GM12878 (cell line): ENCODE results near the gene LEP. TPM values are rescaled to one million over a fixed set of nuclear protein-coding genes. Genes with fewer than 3 reads are reported as not detected.

Experiments used
- ATAC-seq: fragments of 200-7000 bp; cut with Tn5 transposase; 3 replicates; pipeline ENCODE4 v1.9.1; 2020; ENCODE audit warnings: mild to moderate bottlenecking, moderate library complexity
- BruUV-seq: library from RNA; stranded (reverse); fragments of 400-500 nt; replicated peaks from 2 replicates; lab custom pipeline; 2021; lab: Mats Ljungman, UMichigan
- CTCF ChIA-PET: fragments of 300-600 bp; sonication (Branson Sonifier 250); formaldehyde crosslinking; extraction: SDS; loops from one replicate; lab custom pipeline; 2021; ENCODE audit warnings: inconsistent platforms; lab: Yijun Ruan, JAX
- POLR2A ChIA-PET: fragments of 350-600 bp; formaldehyde crosslinking; extraction: SDS; loops from one replicate; lab custom pipeline; 2021; ENCODE audit warnings: inconsistent platforms; lab: Charles Lee
- RAD21 ChIA-PET: fragments of 300-600 bp; sonication (Branson Sonifier 250); formaldehyde crosslinking; loops from one replicate; lab custom pipeline; 2023; ENCODE audit warnings: antibody characterized with exemption; ENCODE audit not compliant: unreplicated experiment; lab: Charles Lee
- SMC1A ChIA-PET: fragments of 300-600 bp; sonication (Branson Sonifier 250); formaldehyde crosslinking; loops from one replicate; lab custom pipeline; 2023; ENCODE audit not compliant: unreplicated experiment, uncharacterized antibody; lab: Charles Lee
- DNase-seq: peaks from one replicate; pipeline ENCODE4 v3.0.0-alpha.2; 2011; ENCODE audit warnings: low read depth, low spot score
- FAIRE-seq: peaks from 3 replicates; lab custom pipeline; 2011; peaks lifted over from hg19 to GRCh38; lab: Jason Lieb, UNC
- H2AFZ ChIP-seq: 2 replicates; pipeline ENCODE4 v1.6.0; 2011; ENCODE audit warnings: low read depth, low read length, control low read depth; ENCODE audit not compliant: control insufficient read depth
- H3K27ac ChIP-seq: 2 replicates; pipeline ENCODE4 v1.5.1; 2011; ENCODE audit warnings: control low read depth; ENCODE audit not compliant: control insufficient read depth, insufficient read depth
- H3K27me3 ChIP-seq, 2 experiments: replicated peaks in 1 of 2; 2 replicates each; pipeline versions ENCODE4 v1.6.0 to v1.6.1; 2011; ENCODE audit warnings: low read length in 1 of 2; ENCODE audit not compliant: control insufficient read depth in 2 of 2, insufficient read depth in 2 of 2
- H3K36me3 ChIP-seq, 2 experiments: 2 replicates each; pipeline ENCODE4 v1.5.1; 2011; ENCODE audit warnings: low read length in 1 of 2; ENCODE audit not compliant: control insufficient read depth in 2 of 2, insufficient read depth in 2 of 2
- H3K4me1 ChIP-seq: 2 replicates; pipeline ENCODE4 v1.6.1; 2011; ENCODE audit warnings: mild to moderate bottlenecking, low read length, moderate library complexity, mixed read lengths; ENCODE audit not compliant: control insufficient read depth, insufficient read depth
- H3K4me2 ChIP-seq: 2 replicates; pipeline ENCODE4 v1.6.0; 2011; ENCODE audit warnings: control low read depth; ENCODE audit not compliant: control insufficient read depth, insufficient read depth
- H3K4me3 ChIP-seq: fragments of 200-600 bp; sonication (generic); 2 replicates; pipeline ENCODE4 v1.5.1; 2016
- H3K79me2 ChIP-seq: 2 replicates; pipeline ENCODE4 v1.6.0; 2011; ENCODE audit warnings: low read length; ENCODE audit not compliant: control insufficient read depth, insufficient read depth
- H3K9ac ChIP-seq: 2 replicates; pipeline ENCODE4 v1.8.0; 2011; ENCODE audit warnings: low read length, control low read depth, mixed read lengths; ENCODE audit not compliant: control insufficient read depth, insufficient read depth
- H3K9me3 ChIP-seq: replicated peaks from 3 replicates; pipeline ENCODE4 v1.5.1; 2011; ENCODE audit warnings: mild to moderate bottlenecking, low read length; ENCODE audit not compliant: control insufficient read depth, insufficient read depth
- H4K20me1 ChIP-seq: 2 replicates; pipeline ENCODE4 v1.6.0; 2011; ENCODE audit not compliant: control insufficient read depth, insufficient read depth
- EP300 ChIP-seq, 2 experiments: fragments of 150-350 bp in 1 of 2; IDR thresholded peaks; 2 replicates each; pipeline ENCODE4 v1.6.1; 2011 to 2012; ENCODE audit warnings: low read depth in 2 of 2, low read length in 2 of 2, borderline replicate concordance in 1 of 2, improper control_type of control experiment in 1 of 2, inconsistent platforms in 1 of 2; ENCODE audit not compliant: control insufficient read depth in 1 of 2
- KAT2A ChIP-seq: conservative IDR thresholded peaks from 2 replicates; pipeline ENCODE4 v1.6.1; 2011; ENCODE audit warnings: low read depth, low read length; ENCODE audit not compliant: control insufficient read depth
- MXI1 ChIP-seq: fragments of 150-350 bp; IDR thresholded peaks from 2 replicates; pipeline ENCODE4 v1.6.1; 2011; ENCODE audit warnings: low read depth, mild to moderate bottlenecking, inconsistent platforms, low read length, improper control_type of control experiment
- MYB ChIP-seq: fragments of 150-350 bp; IDR thresholded peaks from 2 replicates; pipeline ENCODE4 v1.6.1; 2014; ENCODE audit warnings: mild to moderate bottlenecking, low read depth, low read length, borderline replicate concordance
- NR2F1 ChIP-seq: fragments of 450-650 bp; conservative IDR thresholded peaks from 2 replicates; pipeline ENCODE4 v1.6.1; 2017; ENCODE audit warnings: mild to moderate bottlenecking
- SMC3 ChIP-seq: IDR thresholded peaks from 2 replicates; pipeline ENCODE4 v1.6.1; 2011; ENCODE audit warnings: low read length, improper control_type of control experiment, borderline replicate concordance
- ZNF274 ChIP-seq: IDR thresholded peaks from one replicate; pipeline ENCODE4 v1.8.0; 2011; ENCODE audit not compliant: insufficient read length, insufficient read depth
- WGBS: methylation state at CpG from one replicate; pipeline ENCODE4 v1.1.6; 2016; ENCODE audit warnings: low lambda C conversion rate; ENCODE audit not compliant: insufficient replicate concordance, insufficient coverage; ENCODE audit errors: missing lambda C conversion rate; 5-methylcytosine and 5-hydroxymethylcytosine counted together
- in situ Hi-C: fragments of 300-500 bp; cut with MboI; formaldehyde crosslinking; loops from 9 replicates; pipeline ENCODE4 v1.14.3; 2018; ENCODE audit warnings: mixed read lengths
- intact Hi-C: fragments of 100-400 bp; cut with micrococcal nuclease; formaldehyde crosslinking; loops from one replicate; pipeline ENCODE4 v1.14.2; 2022; ENCODE audit not compliant: unreplicated experiment
- polyA plus RNA-seq, 11 experiments: library from polyadenylated mRNA; depleted of rRNA in 4 of 11; unstranded in 6 of 11; stranded (reverse) in 5 of 11; fragments of >200 nt; fragmentation: Nextera tagmentation in 4 of 11; fragmentation: Illumina TruSeq in 1 of 11; extraction: Ambion mirVana in 4 of 11; extraction: Trizol in 1 of 11; gene quantifications; 1 replicate in 1 of 11; 2 replicates in 10 of 11; pipeline versions ENCODE4 v1.2.1 to v1.2.3, GENCODE V29; 2011 to 2016; ENCODE audit warnings: inconsistent platforms in 2 of 11, missing spikeins in 2 of 11, low read depth in 1 of 11
- total RNA-seq, 4 experiments: library from RNA; depleted of rRNA in 3 of 4; stranded (reverse); fragments of >200 nt in 3 of 4; fragmentation: Illumina TruSeq in 1 of 4; extraction: Trizol in 1 of 4; gene quantifications; 2 replicates each; pipeline versions ENCODE4 v1.2.1 to v1.2.3, GENCODE V29; 2013 to 2021
- TF ChIP-seq, protein P1 (sequence below): fragments of 450-650 bp; formaldehyde crosslinking; IDR thresholded peaks from 2 replicates; pipeline ENCODE4 v1.4.0; 2020; ENCODE audit warnings: mild to moderate bottlenecking, moderate library complexity
- TF ChIP-seq, protein P2 (sequence below): fragments of 450-650 bp; IDR thresholded peaks from 2 replicates; pipeline ENCODE4 v1.6.1; 2016; ENCODE audit warnings: mild to moderate bottlenecking

LEP gene
- total and polyA plus RNA-seq, 10 of the 15 experiments (the other 5 are each of a cell fraction or from before 2014, with no cell fraction given), result not detected

DNA sequence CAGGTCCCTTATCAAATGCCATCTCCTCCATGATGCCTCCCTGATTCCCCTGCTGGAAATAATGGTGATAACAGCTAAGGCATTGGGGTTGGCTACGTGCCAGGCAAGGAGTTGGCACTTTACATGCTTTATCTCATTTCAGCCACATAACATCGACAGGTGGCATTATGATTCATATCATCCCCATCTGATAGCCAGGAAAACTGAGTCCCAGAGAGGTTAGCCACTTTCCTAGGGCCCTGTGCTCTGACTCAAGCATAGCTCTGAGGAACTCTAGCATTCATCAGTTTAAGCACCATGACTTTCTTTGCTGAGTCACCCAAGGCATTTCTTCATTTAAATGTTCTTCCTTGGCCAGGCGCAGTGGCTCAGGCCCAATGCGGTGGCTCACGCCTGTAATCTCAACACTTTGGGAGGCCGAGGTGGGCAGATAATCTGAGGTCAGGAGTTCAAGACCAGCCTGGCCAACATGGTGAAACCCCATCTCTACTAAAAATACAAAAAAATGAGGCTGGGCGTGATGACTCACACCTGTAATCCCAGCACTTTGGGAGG lies 6.6 kb downstream of the LEP start:
- WGBS, result 27% methylated on average over 7 of the region's 7 CpGs
- DNase-seq, result no peak
- in situ Hi-C loops, result no loop called here

More for the DNA sequence above, 6.6 kb downstream of the LEP start:
- CTCF ChIA-PET, result interaction anchor here (1.2 kb wide), 1 partner anchor 38 kb away, joined by 3 read pairs; no protein-coding TSS in a partner anchor
- no peak overlapping the region for H3K4me2 ChIP-seq
- H3K36me3 ChIP-seq, result no peaks in the 10 kb centered on the region
- no peak overlapping the region for H2AFZ ChIP-seq
- no peak overlapping the region for H3K27ac ChIP-seq
- no peaks in the 10 kb centered on the region for H3K9me3 ChIP-seq
- H3K4me1 ChIP-seq, result no peaks in the 10 kb centered on the region
- POLR2A ChIA-PET, result no interaction called here
- intact Hi-C loops, result no loop called here
- no peaks in the 10 kb centered on the region for H3K79me2 ChIP-seq
- no peaks in the 10 kb centered on the region for H3K27me3 ChIP-seq
- no peak overlapping the region for H3K4me3 ChIP-seq
- no peaks in the 10 kb centered on the region for H4K20me1 ChIP-seq
- SMC1A ChIA-PET, result no interaction called here
- TF ChIP-seq ZNF274, result no peak
- no peak for TF ChIP-seq EP300 (IDR thresholded peaks at IDR 0.05; ENCODE audit: borderline replicate concordance in 1 of 2, control insufficient read depth in 1 of 2, low read depth in 2 of 2, low read length in 2 of 2)
- TF ChIP-seq MXI1, result no peak
- TF ChIP-seq, protein P1, sequence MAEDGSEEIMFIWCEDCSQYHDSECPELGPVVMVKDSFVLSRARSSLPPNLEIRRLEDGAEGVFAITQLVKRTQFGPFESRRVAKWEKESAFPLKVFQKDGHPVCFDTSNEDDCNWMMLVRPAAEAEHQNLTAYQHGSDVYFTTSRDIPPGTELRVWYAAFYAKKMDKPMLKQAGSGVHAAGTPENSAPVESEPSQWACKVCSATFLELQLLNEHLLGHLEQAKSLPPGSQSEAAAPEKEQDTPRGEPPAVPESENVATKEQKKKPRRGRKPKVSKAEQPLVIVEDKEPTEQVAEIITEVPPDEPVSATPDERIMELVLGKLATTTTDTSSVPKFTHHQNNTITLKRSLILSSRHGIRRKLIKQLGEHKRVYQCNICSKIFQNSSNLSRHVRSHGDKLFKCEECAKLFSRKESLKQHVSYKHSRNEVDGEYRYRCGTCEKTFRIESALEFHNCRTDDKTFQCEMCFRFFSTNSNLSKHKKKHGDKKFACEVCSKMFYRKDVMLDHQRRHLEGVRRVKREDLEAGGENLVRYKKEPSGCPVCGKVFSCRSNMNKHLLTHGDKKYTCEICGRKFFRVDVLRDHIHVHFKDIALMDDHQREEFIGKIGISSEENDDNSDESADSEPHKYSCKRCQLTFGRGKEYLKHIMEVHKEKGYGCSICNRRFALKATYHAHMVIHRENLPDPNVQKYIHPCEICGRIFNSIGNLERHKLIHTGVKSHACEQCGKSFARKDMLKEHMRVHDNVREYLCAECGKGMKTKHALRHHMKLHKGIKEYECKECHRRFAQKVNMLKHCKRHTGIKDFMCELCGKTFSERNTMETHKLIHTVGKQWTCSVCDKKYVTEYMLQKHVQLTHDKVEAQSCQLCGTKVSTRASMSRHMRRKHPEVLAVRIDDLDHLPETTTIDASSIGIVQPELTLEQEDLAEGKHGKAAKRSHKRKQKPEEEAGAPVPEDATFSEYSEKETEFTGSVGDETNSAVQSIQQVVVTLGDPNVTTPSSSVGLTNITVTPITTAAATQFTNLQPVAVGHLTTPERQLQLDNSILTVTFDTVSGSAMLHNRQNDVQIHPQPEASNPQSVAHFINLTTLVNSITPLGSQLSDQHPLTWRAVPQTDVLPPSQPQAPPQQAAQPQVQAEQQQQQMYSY (CRISPR knock-in tag), result no peak
- TF ChIP-seq, protein P2, sequence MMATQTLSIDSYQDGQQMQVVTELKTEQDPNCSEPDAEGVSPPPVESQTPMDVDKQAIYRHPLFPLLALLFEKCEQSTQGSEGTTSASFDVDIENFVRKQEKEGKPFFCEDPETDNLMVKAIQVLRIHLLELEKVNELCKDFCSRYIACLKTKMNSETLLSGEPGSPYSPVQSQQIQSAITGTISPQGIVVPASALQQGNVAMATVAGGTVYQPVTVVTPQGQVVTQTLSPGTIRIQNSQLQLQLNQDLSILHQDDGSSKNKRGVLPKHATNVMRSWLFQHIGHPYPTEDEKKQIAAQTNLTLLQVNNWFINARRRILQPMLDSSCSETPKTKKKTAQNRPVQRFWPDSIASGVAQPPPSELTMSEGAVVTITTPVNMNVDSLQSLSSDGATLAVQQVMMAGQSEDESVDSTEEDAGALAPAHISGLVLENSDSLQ, result no peak
- no peak for TF ChIP-seq KAT2A
- no peak for TF ChIP-seq NR2F1
- no peak for TF ChIP-seq SMC3
- TF ChIP-seq MYB, result no peak
- FAIRE-seq (no peak), ATAC-seq (no peak)
- no peak overlapping the region for H3K9ac ChIP-seq
- no TSS peak for BruUV-seq
- RAD21 ChIA-PET, result no interaction called here
